Esophagus muscularis mucosa (tissue), 3 donors: ENCODE data around the gene KRT82.

Experiments used
- CTCF ChIP-seq, 3 experiments: fragments of 200-600 bp in 2 of 3; fragments of 450-650 bp in 1 of 3; sonication (generic) in 2 of 3; IDR thresholded peaks; one replicate each; pipeline ENCODE4 v1.5.1; 2017 to 2019; ENCODE audit warnings: antibody characterized with exemption in 3 of 3, mild to moderate bottlenecking in 2 of 3, moderate library complexity in 1 of 3
- POLR2A ChIP-seq: fragments of 450-650 bp; IDR thresholded peaks from one replicate; pipeline ENCODE4 v1.6.1; 2017; ENCODE audit warnings: antibody characterized with exemption, moderate library complexity, mild to moderate bottlenecking, low read depth
- POLR2AphosphoS5 ChIP-seq, 2 donors: sonication (generic); formaldehyde crosslinking; IDR thresholded peaks; one replicate each; pipeline ENCODE4 v1.6.1; 2017; ENCODE audit warnings: antibody characterized with exemption in 2 of 2

GRCh38 chr12:52350021-52350620, 56.0 kb downstream of the KRT82 start:
- TF ChIP-seq CTCF (IDR thresholded peaks at IDR 0.05): no peak
- no peak for TF ChIP-seq POLR2AphosphoS5 (IDR thresholded peaks at IDR 0.05)
- TF ChIP-seq POLR2A: no peak
